HG03064 (cell line): ENCODE data around the gene MBNL1.

Experiments
- ATAC-seq: cut with Tn5 transposase; IDR thresholded peaks from one replicate; pipeline ENCODE4 v1.9.1; 2021; ENCODE audit warnings: low read depth; ENCODE audit not compliant: unreplicated experiment

The MBNL1 gene

GRCh38 chr3:152338159-152338720 lies 69.5 kb downstream of the MBNL1 start:
- no peak for ATAC-seq

- no peak for ATAC-seq
Observed at GRCh38 chr3:152339881-152340505, 71.3 kb downstream of the MBNL1 start.

- no peak for ATAC-seq
Observed at GRCh38 chr3:152345233-152345632, 76.5 kb downstream of the MBNL1 start.

GRCh38 chr3:152346058-152346457 lies 77.3 kb downstream of the MBNL1 start:
- no peak for ATAC-seq

- ATAC-seq: no peak
Observed at GRCh38 chr3:152346740-152347139, 78.0 kb downstream of the MBNL1 start.

GRCh38 chr3:152348436-152349177 lies 79.9 kb downstream of the MBNL1 start:
- ATAC-seq: no peak

- no peak for ATAC-seq
Observed at GRCh38 chr3:152349392-152349791, 80.7 kb downstream of the MBNL1 start.

GRCh38 chr3:152350139-152350538 lies 81.4 kb downstream of the MBNL1 start:
- no peak for ATAC-seq

GRCh38 chr3:152350776-152351175 lies 82.0 kb downstream of the MBNL1 start:
- ATAC-seq: no peak

GRCh38 chr3:152352554-152352953 lies 83.8 kb downstream of the MBNL1 start:
- ATAC-seq: no peak

GRCh38 chr3:152353578-152353977 lies 84.8 kb downstream of the MBNL1 start:
- no peak for ATAC-seq

- ATAC-seq: no peak
Observed at GRCh38 chr3:152355744-152356665, 87.3 kb downstream of the MBNL1 start.

GRCh38 chr3:152356870-152357276 lies 88.1 kb downstream of the MBNL1 start:
- ATAC-seq: peak; percentile 53

- no peak for ATAC-seq
Observed at GRCh38 chr3:152357587-152357986, 88.9 kb downstream of the MBNL1 start.

GRCh38 chr3:152359385-152360248 lies 90.9 kb downstream of the MBNL1 start:
- ATAC-seq: no peak

GRCh38 chr3:152360302-152360701 lies 91.6 kb downstream of the MBNL1 start:
- no peak for ATAC-seq

GRCh38 chr3:152360966-152361365 lies 92.2 kb downstream of the MBNL1 start:
- no peak for ATAC-seq

GRCh38 chr3:152362086-152362485 lies 93.4 kb downstream of the MBNL1 start:
- no peak for ATAC-seq

- no peak for ATAC-seq
Observed at GRCh38 chr3:152364237-152364636, 95.5 kb downstream of the MBNL1 start.

- ATAC-seq: no peak
Observed at GRCh38 chr3:152365126-152365525, 96.4 kb downstream of the MBNL1 start.
